HepG2 (cell line): ENCODE results near the gene HCK. TPM values are rescaled to one million over a fixed set of nuclear protein-coding genes. Genes with fewer than 3 reads are reported as not detected.

ENCODE experiments used
- FOSL1 ChIP-seq: sonication (generic); formaldehyde crosslinking; IDR thresholded peaks from 2 replicates; pipeline ENCODE4 v1.9.0; 2021; ENCODE audit warnings: missing genetic modification reagents, borderline replicate concordance
- FOXC1 ChIP-seq: sonication (generic); formaldehyde crosslinking; IDR thresholded peaks from 2 replicates; pipeline ENCODE4 v1.8.0; 2022; ENCODE audit warnings: mild to moderate bottlenecking, missing genetic modification reagents, borderline replicate concordance
- GABPA ChIP-seq, 2 experiments: IDR thresholded peaks; 2 replicates each; pipeline ENCODE4 v1.6.1; 2011 to 2016; ENCODE audit warnings: low read depth in 2 of 2, low read length in 1 of 2, missing biosample characterization in 1 of 2, missing genetic modification characterization in 1 of 2
- HMGA1 ChIP-seq: sonication (generic); formaldehyde crosslinking; conservative IDR thresholded peaks from 2 replicates; pipeline ENCODE4 v1.4.0; 2020; ENCODE audit warnings: missing genetic modification reagents
- JUND ChIP-seq: sonication (generic); formaldehyde crosslinking; IDR thresholded peaks from 2 replicates; pipeline ENCODE4 v1.8.0; 2022; ENCODE audit warnings: mild to moderate bottlenecking, missing genetic modification reagents
- MED13 ChIP-seq: sonication (generic); formaldehyde crosslinking; IDR thresholded peaks from 2 replicates; pipeline ENCODE4 v1.5.0; 2020; ENCODE audit warnings: missing genetic modification reagents
- NR2F1 ChIP-seq, 2 experiments: fragments of 450-650 bp in 1 of 2; formaldehyde crosslinking in 1 of 2; IDR thresholded peaks; 2 replicates each; pipeline versions ENCODE4 v1.5.0 to v1.6.1; 2016 to 2020; ENCODE audit warnings: mild to moderate bottlenecking in 1 of 2, missing compliant biosample characterization in 1 of 2, missing genetic modification reagents in 1 of 2, moderate library complexity in 1 of 2
- PHF5A ChIP-seq: IDR thresholded peaks from one replicate; pipeline ENCODE4 v1.6.1; 2018; ENCODE audit warnings: low read depth, missing genetic modification reagents; ENCODE audit not compliant: unreplicated experiment
- PITX1 ChIP-seq: sonication (generic); formaldehyde crosslinking; IDR thresholded peaks from 2 replicates; pipeline ENCODE4 v1.5.1; 2020; ENCODE audit warnings: mild to moderate bottlenecking, missing genetic modification reagents
- ZBTB7B ChIP-seq: sonication (generic); formaldehyde crosslinking; IDR thresholded peaks from 2 replicates; pipeline ENCODE4 v1.4.0; 2020; ENCODE audit warnings: missing genetic modification reagents
- ZNF598 ChIP-seq: sonication (generic); formaldehyde crosslinking; IDR thresholded peaks from 2 replicates; pipeline ENCODE4 v1.5.1; 2020; ENCODE audit warnings: mild to moderate bottlenecking, missing genetic modification reagents, borderline replicate concordance
- ZNF605 ChIP-seq: sonication (generic); formaldehyde crosslinking; IDR thresholded peaks from 2 replicates; pipeline ENCODE4 v1.8.0; 2022; ENCODE audit warnings: mild to moderate bottlenecking, missing genetic modification reagents
- ZNF746 ChIP-seq: sonication (generic); formaldehyde crosslinking; IDR thresholded peaks from 2 replicates; pipeline ENCODE4 v1.8.0; 2022; ENCODE audit warnings: mild to moderate bottlenecking, missing genetic modification reagents
- ZNF780A ChIP-seq: sonication (generic); formaldehyde crosslinking; IDR thresholded peaks from 2 replicates; pipeline ENCODE4 v1.8.0; 2022; ENCODE audit warnings: mild to moderate bottlenecking, missing genetic modification reagents, moderate library complexity
- polyA plus RNA-seq, 8 experiments: library from polyadenylated mRNA; depleted of rRNA in 3 of 8; stranded (reverse) in 7 of 8; unstranded in 1 of 8; fragments of >200 nt; fragmentation: Illumina TruSeq in 4 of 8; extraction: Trizol in 4 of 8; gene quantifications; 2 replicates each; pipeline versions ENCODE4 v1.2.1 to v1.2.3, GENCODE V29; 2011 to 2016; ENCODE audit warnings: low read depth in 4 of 8, missing spikeins in 1 of 8, mixed read lengths in 1 of 8; ENCODE audit not compliant: insufficient read depth in 1 of 8
- total RNA-seq, 5 experiments: library from RNA; depleted of rRNA; stranded (reverse); fragments of >200 nt; fragmentation: Illumina TruSeq; extraction: Trizol; gene quantifications; 2 replicates each; pipeline ENCODE4 v1.2.3, GENCODE V29; 2016; ENCODE audit warnings: low read depth in 1 of 5
- TF ChIP-seq, protein P1 (sequence below): sonication (generic); formaldehyde crosslinking; IDR thresholded peaks from 2 replicates; pipeline ENCODE4 v1.4.0; 2020; ENCODE audit warnings: mild to moderate bottlenecking, missing genetic modification reagents
- TF ChIP-seq, protein P2 (sequence below): sonication (generic); formaldehyde crosslinking; IDR thresholded peaks from 2 replicates; pipeline ENCODE4 v1.4.0; 2020; ENCODE audit warnings: missing genetic modification reagents
- TF ChIP-seq, protein P3 (sequence below), 2 experiments: sonication (generic) in 1 of 2; formaldehyde crosslinking in 1 of 2; IDR thresholded peaks; 2 replicates each; pipeline versions ENCODE4 v1.6.1 to v1.9.0; 2014 to 2022; ENCODE audit warnings: antibody characterized with exemption in 1 of 2, borderline replicate concordance in 1 of 2, inconsistent platforms in 1 of 2, low read depth in 1 of 2, missing genetic modification reagents in 1 of 2
- TF ChIP-seq, protein P4 (sequence below): sonication (generic); formaldehyde crosslinking; IDR thresholded peaks from 2 replicates; pipeline ENCODE4 v1.4.0; 2020; ENCODE audit warnings: mild to moderate bottlenecking, missing genetic modification reagents

The HCK gene
- total and polyA plus RNA-seq, 2 of the 13 experiments (the other 11 are each of a cell fraction or from before 2014, with no cell fraction given), result 0.04 TPM; not detected in 1

DNA sequence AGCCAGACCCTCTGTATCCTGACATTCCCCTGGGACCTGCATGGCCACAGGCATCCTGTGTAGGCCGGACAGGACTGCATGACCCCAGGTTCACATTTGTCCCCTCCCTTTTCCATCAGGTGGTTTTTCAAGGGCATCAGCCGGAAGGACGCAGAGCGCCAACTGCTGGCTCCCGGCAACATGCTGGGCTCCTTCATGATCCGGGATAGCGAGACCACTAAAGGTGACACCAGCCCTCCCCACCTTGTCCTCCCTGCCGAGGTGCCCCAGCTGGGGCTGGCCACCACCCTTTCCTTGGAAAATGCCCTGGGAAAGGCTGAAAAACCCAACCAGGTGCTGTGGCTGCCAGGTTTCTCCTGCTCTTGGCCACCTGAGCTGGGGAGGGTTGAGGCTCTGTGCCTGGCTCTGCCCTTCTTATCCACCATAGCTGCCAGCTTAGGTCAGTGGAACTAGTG lies 27.6 kb downstream of the HCK start (continued):
- TF ChIP-seq PHF5A (CRISPR knock-in tag), result no peak
- 0 out of 2 replicates have a peak, but pooled peaks have one; percentile 4 for TF ChIP-seq ZNF605 (CRISPR knock-in tag)
- no peak for TF ChIP-seq GABPA (IDR thresholded peaks at IDR 0.05; ENCODE audit: low read depth, low read length)
- peak; percentile 68 for TF ChIP-seq GABPA (CRISPR knock-in tag; IDR thresholded peaks at IDR 0.05; ENCODE audit: low read depth)
- TF ChIP-seq, protein P1, sequence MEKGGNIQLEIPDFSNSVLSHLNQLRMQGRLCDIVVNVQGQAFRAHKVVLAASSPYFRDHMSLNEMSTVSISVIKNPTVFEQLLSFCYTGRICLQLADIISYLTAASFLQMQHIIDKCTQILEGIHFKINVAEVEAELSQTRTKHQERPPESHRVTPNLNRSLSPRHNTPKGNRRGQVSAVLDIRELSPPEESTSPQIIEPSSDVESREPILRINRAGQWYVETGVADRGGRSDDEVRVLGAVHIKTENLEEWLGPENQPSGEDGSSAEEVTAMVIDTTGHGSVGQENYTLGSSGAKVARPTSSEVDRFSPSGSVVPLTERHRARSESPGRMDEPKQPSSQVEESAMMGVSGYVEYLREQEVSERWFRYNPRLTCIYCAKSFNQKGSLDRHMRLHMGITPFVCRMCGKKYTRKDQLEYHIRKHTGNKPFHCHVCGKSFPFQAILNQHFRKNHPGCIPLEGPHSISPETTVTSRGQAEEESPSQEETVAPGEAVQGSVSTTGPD (CRISPR knock-in tag), result no peak
- TF ChIP-seq NR2F1 (CRISPR knock-in tag; IDR thresholded peaks at IDR 0.05), result peak; percentile 21 to 66; a peak in 3 of 4 replicates
- TF ChIP-seq, protein P2, sequence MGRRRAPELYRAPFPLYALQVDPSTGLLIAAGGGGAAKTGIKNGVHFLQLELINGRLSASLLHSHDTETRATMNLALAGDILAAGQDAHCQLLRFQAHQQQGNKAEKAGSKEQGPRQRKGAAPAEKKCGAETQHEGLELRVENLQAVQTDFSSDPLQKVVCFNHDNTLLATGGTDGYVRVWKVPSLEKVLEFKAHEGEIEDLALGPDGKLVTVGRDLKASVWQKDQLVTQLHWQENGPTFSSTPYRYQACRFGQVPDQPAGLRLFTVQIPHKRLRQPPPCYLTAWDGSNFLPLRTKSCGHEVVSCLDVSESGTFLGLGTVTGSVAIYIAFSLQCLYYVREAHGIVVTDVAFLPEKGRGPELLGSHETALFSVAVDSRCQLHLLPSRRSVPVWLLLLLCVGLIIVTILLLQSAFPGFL, result 0 out of 2 replicates have a peak, but pooled peaks have one; percentile 84
- TF ChIP-seq ZNF780A (CRISPR knock-in tag), result no peak
- TF ChIP-seq JUND (CRISPR knock-in tag), result no peak
- 0 out of 2 replicates have a peak, but pooled peaks have one; percentile 8 for TF ChIP-seq FOSL1 (CRISPR knock-in tag)
- TF ChIP-seq PITX1, result peak; percentile 61; the same call in 1 of the 2 replicates
- TF ChIP-seq, protein P3, sequence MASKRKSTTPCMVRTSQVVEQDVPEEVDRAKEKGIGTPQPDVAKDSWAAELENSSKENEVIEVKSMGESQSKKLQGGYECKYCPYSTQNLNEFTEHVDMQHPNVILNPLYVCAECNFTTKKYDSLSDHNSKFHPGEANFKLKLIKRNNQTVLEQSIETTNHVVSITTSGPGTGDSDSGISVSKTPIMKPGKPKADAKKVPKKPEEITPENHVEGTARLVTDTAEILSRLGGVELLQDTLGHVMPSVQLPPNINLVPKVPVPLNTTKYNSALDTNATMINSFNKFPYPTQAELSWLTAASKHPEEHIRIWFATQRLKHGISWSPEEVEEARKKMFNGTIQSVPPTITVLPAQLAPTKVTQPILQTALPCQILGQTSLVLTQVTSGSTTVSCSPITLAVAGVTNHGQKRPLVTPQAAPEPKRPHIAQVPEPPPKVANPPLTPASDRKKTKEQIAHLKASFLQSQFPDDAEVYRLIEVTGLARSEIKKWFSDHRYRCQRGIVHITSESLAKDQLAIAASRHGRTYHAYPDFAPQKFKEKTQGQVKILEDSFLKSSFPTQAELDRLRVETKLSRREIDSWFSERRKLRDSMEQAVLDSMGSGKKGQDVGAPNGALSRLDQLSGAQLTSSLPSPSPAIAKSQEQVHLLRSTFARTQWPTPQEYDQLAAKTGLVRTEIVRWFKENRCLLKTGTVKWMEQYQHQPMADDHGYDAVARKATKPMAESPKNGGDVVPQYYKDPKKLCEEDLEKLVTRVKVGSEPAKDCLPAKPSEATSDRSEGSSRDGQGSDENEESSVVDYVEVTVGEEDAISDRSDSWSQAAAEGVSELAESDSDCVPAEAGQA (IDR thresholded peaks at IDR 0.05; ENCODE audit: low read depth), result peak; percentile 47; the same call in 1 of the 2 replicates
- TF ChIP-seq, protein P3 (CRISPR knock-in tag; IDR thresholded peaks at IDR 0.05; ENCODE audit: borderline replicate concordance), result no peak
- TF ChIP-seq, protein P4, sequence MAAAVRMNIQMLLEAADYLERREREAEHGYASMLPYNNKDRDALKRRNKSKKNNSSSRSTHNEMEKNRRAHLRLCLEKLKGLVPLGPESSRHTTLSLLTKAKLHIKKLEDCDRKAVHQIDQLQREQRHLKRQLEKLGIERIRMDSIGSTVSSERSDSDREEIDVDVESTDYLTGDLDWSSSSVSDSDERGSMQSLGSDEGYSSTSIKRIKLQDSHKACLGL, result no peak
- TF ChIP-seq MED13 (CRISPR knock-in tag), result no peak
- no peak for TF ChIP-seq HMGA1 (CRISPR knock-in tag)
- peak; percentile 44; the same call in 1 of the 2 replicates for TF ChIP-seq ZBTB7B (CRISPR knock-in tag)
- peak; percentile 71; the same call in 1 of the 2 replicates for TF ChIP-seq ZNF598
- TF ChIP-seq ZNF746, result 0 out of 2 replicates have a peak, but pooled peaks have one; percentile 33
- TF ChIP-seq FOXC1, result 0 out of 2 replicates have a peak, but pooled peaks have one; percentile 47
